ENCODE data around the gene RCE1.

Gene RCE1

GRCh38 chr11:66882561-66883015 lies 39.3 kb downstream of the RCE1 start:
- DNase-seq (ENCODE audit: extremely low spot score, insufficient read length, low read depth) (no peak), FAIRE-seq (no peak)

DNA sequence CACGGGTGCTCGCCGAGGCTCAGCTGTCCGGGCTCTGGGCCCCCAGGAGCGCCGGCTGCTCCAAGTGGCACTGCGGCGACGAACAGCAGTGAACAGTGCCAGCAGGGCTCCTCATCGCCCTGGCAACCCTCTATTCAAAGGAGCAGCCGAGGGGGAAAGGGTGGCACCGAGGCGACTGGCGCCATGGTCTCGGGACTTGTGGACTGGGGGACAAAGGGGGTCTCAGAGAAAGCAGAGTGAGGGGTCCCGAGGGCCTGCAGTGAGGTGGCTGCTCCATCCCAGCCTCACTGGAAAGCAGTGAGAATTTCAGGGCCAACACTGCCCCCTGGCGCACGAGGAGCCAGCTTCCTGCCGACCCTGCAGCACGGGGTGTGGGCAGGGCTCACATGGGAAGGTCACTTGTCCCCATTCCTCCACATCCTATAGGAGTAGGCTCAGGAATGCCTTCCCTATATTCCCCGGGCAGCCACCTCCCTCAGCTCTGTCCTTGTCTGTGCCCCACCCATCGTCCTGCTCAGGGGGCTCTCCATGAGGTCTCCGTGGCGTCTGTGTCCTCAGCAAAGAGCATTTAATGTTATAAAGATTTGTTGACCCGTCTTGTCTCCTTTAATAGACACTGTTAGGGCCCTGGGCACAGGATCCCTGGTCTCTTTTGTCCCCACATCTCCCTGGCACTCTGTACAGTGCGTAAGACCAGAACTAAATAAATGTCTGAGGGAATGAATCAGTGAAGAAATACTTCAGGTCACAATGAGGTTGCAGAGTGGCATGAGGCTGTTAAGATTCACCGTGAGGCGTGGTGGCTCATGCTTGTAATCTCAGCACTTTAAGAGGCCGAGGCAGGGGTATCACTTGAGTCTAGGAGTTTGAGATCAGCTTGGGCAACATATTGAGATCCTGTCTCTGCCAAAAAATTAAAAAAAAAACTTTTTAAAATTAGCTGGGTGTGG lies 40.0 kb downstream of the RCE1 start:
- peak; percentile 50 for FAIRE-seq
- no peak for DNase-seq (ENCODE audit: extremely low spot score, insufficient read length, low read depth)

DNA sequence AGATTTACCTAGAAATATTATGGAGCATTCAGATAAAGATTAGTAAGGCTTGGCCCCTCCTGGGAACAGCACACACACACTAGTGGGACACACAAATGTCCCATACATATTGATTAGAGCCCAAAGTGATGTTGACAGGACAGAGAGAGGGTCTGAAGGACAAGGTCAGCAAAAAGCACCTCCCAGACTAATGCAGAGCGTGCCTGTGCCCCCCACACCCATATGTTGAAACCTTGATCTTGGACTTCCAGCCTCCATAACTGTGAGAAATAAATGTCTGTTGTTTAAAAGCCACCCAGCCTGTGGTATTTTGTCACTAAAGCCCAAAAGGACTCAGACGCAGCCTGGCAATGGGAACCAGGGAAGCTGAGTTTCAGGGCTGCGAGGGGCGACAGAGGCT lies 41.2 kb downstream of the RCE1 start:
- FAIRE-seq, result no peak
- no peak for DNase-seq (ENCODE audit: extremely low spot score, insufficient read length, low read depth)

GRCh38 chr11:66885469-66885868 lies 42.2 kb downstream of the RCE1 start:
- DNase-seq (ENCODE audit: extremely low spot score, insufficient read length, low read depth) (no peak), FAIRE-seq (no peak)

DNA sequence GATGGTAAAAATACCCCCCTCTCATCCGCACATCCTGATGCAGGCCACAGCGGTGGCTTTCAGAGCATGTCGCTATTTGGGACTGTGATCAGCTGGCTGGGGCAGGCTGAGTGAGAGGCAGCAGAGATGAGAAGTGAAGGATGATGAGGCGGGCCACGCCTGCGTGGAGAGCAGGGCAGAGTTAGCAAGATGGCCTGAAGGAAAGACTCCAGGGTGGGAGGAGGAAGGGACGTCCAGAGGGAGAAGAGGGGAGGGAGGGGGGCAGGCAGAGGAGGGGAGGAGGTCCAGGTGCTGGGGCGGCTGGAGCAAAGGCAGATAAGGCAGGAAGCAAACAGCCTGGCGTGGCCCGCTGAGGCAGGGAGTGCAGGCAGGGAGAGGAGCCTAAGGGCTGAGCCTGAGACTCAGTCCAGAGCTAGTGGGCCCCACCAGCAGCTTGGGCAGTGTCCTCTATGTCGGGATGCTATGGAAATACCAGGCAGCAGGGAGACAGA lies 42.8 kb downstream of the RCE1 start:
- FAIRE-seq, result no peak
- no peak for DNase-seq (ENCODE audit: extremely low spot score, insufficient read length, low read depth)

DNA sequence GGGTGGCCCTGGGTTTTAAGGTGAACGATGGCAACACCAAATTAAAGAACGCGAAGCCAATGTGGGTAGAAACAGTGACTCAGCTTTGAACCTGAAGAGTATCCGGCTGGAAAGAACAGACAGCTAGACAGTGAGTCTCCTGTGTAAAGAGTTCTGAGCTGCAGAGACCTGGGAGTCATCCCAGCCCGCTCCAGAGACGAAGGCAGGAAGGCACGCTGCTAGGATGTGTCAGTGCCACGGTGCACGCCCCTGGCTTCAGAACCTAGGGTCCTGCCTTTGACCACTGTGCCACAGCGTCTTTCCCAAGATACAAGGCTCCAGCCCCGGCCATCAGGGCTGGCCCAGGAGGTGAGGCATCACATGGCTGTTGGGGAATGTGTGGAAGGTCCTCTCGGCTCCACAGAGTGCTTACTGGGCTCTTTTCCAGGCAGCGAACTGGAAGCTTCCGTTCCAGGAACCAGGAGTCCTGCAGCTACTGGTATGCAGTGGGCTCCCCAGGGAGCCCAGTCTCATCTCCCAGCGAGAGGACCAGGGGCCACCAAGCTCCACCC lies 43.5 kb downstream of the RCE1 start:
- FAIRE-seq (no peak), DNase-seq (ENCODE audit: extremely low spot score, insufficient read length, low read depth) (no peak)

- no peak for DNase-seq (ENCODE audit: extremely low spot score, insufficient read length, low read depth)
- FAIRE-seq, result no peak
Observed at GRCh38 chr11:66887526-66887925, 44.3 kb downstream of the RCE1 start.

DNA sequence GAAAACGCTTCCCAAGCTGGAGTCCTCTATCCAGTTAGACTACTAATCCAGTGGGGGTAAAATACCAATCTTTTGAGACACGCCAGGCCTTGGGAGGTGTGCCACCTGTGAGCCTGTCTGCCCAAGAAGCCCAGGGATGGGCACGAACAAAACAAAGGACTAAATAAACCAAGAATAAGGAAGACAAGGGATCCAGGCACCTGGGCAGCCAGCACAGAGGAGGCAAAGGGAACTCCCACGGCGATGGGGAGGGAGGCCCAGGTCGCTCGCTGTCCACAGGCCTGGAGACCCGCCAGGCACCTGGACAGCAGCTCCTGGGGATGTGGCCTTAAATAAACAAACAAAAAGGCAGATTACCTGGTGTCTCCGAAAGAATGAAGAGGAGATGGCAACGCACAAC lies 45.0 kb downstream of the RCE1 start:
- no peak for DNase-seq (ENCODE audit: extremely low spot score, insufficient read length, low read depth)
- no peak for FAIRE-seq

- DNase-seq (ENCODE audit: extremely low spot score, insufficient read length, low read depth) (no peak), FAIRE-seq (no peak)
Observed at GRCh38 chr11:66889960-66890359, 46.7 kb downstream of the RCE1 start.

DNA sequence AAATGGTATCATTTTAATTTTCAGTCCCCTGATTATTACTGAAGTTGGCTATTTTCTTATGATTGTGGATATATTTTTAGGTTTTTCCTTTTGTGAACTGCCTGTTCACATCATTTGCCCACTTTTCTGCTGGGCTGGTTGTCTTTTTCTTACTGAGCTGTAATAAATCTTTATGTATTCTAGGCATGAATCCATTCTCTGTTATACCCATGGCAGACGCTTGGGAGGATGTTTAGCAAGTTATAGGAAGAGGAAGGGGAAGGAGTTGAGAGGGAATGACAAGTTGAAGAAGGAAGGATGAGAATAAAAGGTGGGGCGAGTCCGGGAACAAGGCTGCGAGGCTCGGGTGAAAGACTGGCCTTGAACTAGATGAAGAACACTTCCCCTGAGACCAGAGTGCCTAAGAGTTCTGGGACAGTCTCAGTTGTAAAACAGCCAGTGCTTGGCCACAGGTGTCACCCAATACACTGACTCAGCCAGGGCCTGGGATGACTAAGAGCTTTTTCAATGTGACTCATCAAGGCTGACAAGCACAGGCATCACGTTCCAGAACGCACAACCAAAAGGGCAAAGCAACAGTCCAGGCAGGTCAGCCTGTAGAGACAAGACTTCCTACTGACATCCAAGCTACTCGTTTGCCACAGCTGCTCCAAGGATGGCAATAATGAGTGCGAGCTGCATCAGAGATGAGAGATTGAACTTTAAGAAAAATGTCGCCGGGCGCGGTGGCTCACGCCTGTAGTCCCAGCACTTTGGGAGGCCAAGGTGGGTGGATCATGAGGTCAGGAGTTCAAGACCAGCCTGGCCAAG lies 48.8 kb downstream of the RCE1 start:
- FAIRE-seq, result peak; percentile 90

GRCh38 chr11:66892911-66893310 lies 49.7 kb downstream of the RCE1 start:
- DNase-seq (ENCODE audit: extremely low spot score, insufficient read length, low read depth) (no peak), FAIRE-seq (no peak)

More for the DNA sequence above, 48.8 kb downstream of the RCE1 start:
- DNase-seq (ENCODE audit: extremely low spot score, insufficient read length, low read depth), result peak; percentile 72

DNA sequence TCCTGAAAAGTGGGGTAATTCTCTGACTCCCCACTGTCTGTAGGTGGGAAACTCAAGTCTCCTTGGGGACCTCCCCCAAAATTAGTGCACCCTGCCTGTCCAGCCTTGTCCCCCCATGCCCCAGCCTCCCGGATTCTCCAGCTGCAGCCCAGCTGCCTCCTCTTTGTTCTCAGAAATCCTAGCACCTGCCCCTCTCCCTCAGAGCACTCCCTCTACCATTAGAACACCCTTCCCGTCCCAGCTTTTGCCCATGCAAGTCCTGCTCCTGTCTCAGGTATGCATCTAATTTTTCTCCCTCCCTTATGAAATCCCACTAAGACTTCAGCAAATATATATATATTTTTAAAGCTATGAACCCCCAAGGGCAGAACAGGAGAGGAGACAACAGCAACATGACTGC lies 50.9 kb downstream of the RCE1 start:
- no peak for FAIRE-seq
- no peak for DNase-seq (ENCODE audit: extremely low spot score, insufficient read length, low read depth)
